Keratinocyte (primary cell): Measurements from ENCODE around the gene NKRF. TPM values are rescaled to one million over a fixed set of nuclear protein-coding genes. Genes with fewer than 3 reads are reported as not detected.

Experiments used
- DNase-seq: peaks from one replicate; pipeline ENCODE4 v3.0.0-alpha.2; 2011; ENCODE audit warnings: low read depth, missing footprints, low spot score
- FAIRE-seq: peaks from 2 replicates; lab custom pipeline; 2011; peaks lifted over from hg19 to GRCh38; lab: Jason Lieb, UNC
- H2AFZ ChIP-seq: 2 replicates; pipeline ENCODE4 v1.6.0; 2012; ENCODE audit warnings: low read length, control low read depth, inconsistent platforms; ENCODE audit not compliant: control insufficient read depth
- H3K27ac ChIP-seq: 2 replicates; pipeline ENCODE4 v1.5.1; 2011; ENCODE audit warnings: low read length; ENCODE audit not compliant: control insufficient read depth, insufficient read depth
- H3K27me3 ChIP-seq: 3 replicates; pipeline ENCODE4 v1.6.0; 2011; ENCODE audit warnings: low read length; ENCODE audit not compliant: control insufficient read depth, insufficient read depth; ENCODE audit errors: extremely low read depth
- H3K36me3 ChIP-seq, 2 experiments: 2 replicates in 1 of 2; 3 replicates in 1 of 2; pipeline ENCODE4 v1.5.1; 2011; ENCODE audit warnings: low read length in 2 of 2, mild to moderate bottlenecking in 1 of 2; ENCODE audit not compliant: control insufficient read depth in 2 of 2, insufficient read depth in 2 of 2; ENCODE audit errors: extremely low read depth in 1 of 2
- H3K4me1 ChIP-seq: 3 replicates; pipeline ENCODE4 v1.5.1; 2011; ENCODE audit warnings: low read length; ENCODE audit not compliant: control insufficient read depth, insufficient read depth; ENCODE audit errors: extremely low read depth
- H3K4me2 ChIP-seq: 3 replicates; pipeline ENCODE4 v1.6.0; 2011; ENCODE audit warnings: low read depth, low read length; ENCODE audit not compliant: control insufficient read depth, insufficient read depth; ENCODE audit errors: extremely low read depth
- H3K4me3 ChIP-seq, 3 experiments: fragments of 200-600 bp in 1 of 3; sonication (generic) in 1 of 3; 2 replicates in 2 of 3; 3 replicates in 1 of 3; pipeline ENCODE4 v1.5.1; 2011 to 2016; ENCODE audit warnings: low read length in 3 of 3, mild to moderate bottlenecking in 3 of 3, control low read depth in 2 of 3, inconsistent platforms in 1 of 3, low read depth in 1 of 3, mixed read lengths in 1 of 3, mixed run types in 1 of 3, moderate library complexity in 1 of 3; ENCODE audit not compliant: control insufficient read depth in 2 of 3, insufficient read depth in 2 of 3; ENCODE audit errors: extremely low read depth in 1 of 3
- H3K79me2 ChIP-seq: 2 replicates; pipeline ENCODE4 v1.6.0; 2012; ENCODE audit warnings: low read length; ENCODE audit not compliant: control insufficient read depth, insufficient read depth
- H3K9ac ChIP-seq: 3 replicates; pipeline ENCODE4 v1.6.0; 2011; ENCODE audit warnings: low read length; ENCODE audit not compliant: control insufficient read depth, insufficient read depth; ENCODE audit errors: extremely low read depth
- H3K9me1 ChIP-seq: 3 replicates; pipeline ENCODE4 v1.6.0; 2011; ENCODE audit warnings: low read length; ENCODE audit not compliant: control insufficient read depth, insufficient read depth; ENCODE audit errors: extremely low read depth
- H3K9me3 ChIP-seq: 2 replicates; pipeline ENCODE4 v1.5.1; 2012; ENCODE audit warnings: low read depth, low read length; ENCODE audit not compliant: control insufficient read depth
- H4K20me1 ChIP-seq: 3 replicates; pipeline ENCODE4 v1.6.0; 2011; ENCODE audit warnings: low read length; ENCODE audit not compliant: control insufficient read depth, insufficient read depth; ENCODE audit errors: extremely low read depth
- EZH2 ChIP-seq: IDR thresholded peaks from one replicate; pipeline ENCODE4 v1.6.1; 2012; ENCODE audit warnings: inconsistent platforms, mild to moderate bottlenecking, low read length, moderate library complexity
- dilution Hi-C: fragments of 300-500 bp; cut with MboI; formaldehyde crosslinking; loops from one replicate; pipeline ENCODE4 v1.7.0; 2020; ENCODE audit warnings: low sequenced_read_pairs; ENCODE audit not compliant: extremely low pct_ligation_motif_present
- polyA plus RNA-seq, 5 experiments: library from polyadenylated mRNA; depleted of rRNA in 3 of 5; stranded (reverse) in 3 of 5; stranded (forward) in 1 of 5; unstranded in 1 of 5; fragments of >200 nt; gene quantifications; 1 replicate in 1 of 5; 2 replicates in 3 of 5; 3 replicates in 1 of 5; pipeline versions ENCODE4 v1.2.1 to v1.2.3, GENCODE V29; 2011 to 2012; ENCODE audit warnings: missing spikeins in 2 of 5, low read depth in 1 of 5, low replicate concordance in 1 of 5
- TF ChIP-seq, protein P1 (sequence below), 3 experiments: IDR thresholded peaks in 1 of 3; conservative IDR thresholded peaks in 1 of 3; optimal IDR thresholded peaks in 1 of 3; 2 replicates in 2 of 3; 3 replicates in 1 of 3; pipeline versions ENCODE3 to v1.5.1; 2011; ENCODE audit warnings: low read length in 3 of 3, mild to moderate bottlenecking in 3 of 3, moderate library complexity in 2 of 3, control low read depth in 1 of 3, inconsistent platforms in 1 of 3; ENCODE audit not compliant: insufficient read depth in 2 of 3; ENCODE audit errors: extremely low read depth in 1 of 3

The NKRF gene
- polyA plus RNA-seq, 1 donor (not counting 4 experiments of a cell fraction or from before 2014, with no cell fraction given): 11.0 TPM

DNA sequence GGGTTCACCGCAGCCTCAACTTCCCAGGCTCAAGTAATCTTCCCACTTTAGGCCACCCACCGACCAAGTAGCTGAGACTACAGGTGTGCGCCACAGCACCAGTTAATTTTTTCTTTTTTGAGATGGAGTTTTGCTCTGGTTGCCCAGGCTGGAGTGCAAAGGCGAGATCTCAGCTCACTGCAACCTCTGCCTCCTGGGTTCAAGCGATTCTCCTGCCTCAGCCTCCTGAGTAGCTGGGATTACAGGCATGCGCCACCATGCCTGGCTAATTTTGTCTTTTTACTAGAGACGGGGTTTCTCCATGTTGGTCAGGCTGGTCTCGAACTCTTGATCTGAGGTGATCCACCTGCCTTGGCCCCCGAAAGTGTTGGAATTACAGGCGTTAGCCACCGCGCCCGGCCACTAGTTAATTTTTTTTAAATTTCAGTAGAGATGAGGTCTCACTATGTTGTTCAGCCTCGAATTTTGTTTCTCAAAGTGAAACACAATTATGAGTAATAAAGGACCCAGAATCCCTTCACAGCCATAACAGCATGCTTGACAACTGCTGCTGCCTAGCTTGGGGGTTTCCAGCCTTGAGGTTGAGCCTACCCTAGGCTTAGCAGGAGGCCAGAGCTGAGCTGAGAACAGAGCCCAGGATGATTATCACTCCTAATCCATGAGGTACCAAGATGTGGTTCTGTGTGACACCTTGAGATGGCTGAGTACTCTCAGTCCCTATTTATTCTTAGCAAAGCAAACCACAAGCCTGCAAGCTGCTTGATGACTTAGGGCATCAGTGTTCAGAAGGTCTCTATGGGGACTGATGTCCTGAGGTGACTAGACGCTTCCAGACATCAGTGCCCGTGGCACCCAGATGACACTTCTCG is 41.6 kb upstream of the NKRF start:
- H3K9ac ChIP-seq: no peak overlapping the region
- H2AFZ ChIP-seq: no peak overlapping the region
- no peaks in the 10 kb centered on the region for H3K36me3 ChIP-seq
- no peaks in the 10 kb centered on the region for H4K20me1 ChIP-seq
- no peaks in the 10 kb centered on the region for H3K79me2 ChIP-seq
- H3K4me3 ChIP-seq: no peak overlapping the region
- no peaks in the 10 kb centered on the region for H3K9me3 ChIP-seq
- no peak for DNase-seq
- dilution Hi-C loops: no loop called here
- TF ChIP-seq, protein P1, sequence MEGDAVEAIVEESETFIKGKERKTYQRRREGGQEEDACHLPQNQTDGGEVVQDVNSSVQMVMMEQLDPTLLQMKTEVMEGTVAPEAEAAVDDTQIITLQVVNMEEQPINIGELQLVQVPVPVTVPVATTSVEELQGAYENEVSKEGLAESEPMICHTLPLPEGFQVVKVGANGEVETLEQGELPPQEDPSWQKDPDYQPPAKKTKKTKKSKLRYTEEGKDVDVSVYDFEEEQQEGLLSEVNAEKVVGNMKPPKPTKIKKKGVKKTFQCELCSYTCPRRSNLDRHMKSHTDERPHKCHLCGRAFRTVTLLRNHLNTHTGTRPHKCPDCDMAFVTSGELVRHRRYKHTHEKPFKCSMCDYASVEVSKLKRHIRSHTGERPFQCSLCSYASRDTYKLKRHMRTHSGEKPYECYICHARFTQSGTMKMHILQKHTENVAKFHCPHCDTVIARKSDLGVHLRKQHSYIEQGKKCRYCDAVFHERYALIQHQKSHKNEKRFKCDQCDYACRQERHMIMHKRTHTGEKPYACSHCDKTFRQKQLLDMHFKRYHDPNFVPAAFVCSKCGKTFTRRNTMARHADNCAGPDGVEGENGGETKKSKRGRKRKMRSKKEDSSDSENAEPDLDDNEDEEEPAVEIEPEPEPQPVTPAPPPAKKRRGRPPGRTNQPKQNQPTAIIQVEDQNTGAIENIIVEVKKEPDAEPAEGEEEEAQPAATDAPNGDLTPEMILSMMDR (optimal IDR thresholded peaks at IDR 0.05 in 1 of 3, IDR thresholded peaks at IDR 0.05 in 1 of 3, conservative IDR thresholded peaks at IDR 0.05 in 1 of 3; ENCODE audit: extremely low read depth in 1 of 3, insufficient read depth in 2 of 3, low read length in 3 of 3): no peak
- TF ChIP-seq EZH2: no peak
- H3K9me1 ChIP-seq: no peaks in the 10 kb centered on the region
- H3K27ac ChIP-seq: no peak overlapping the region
- FAIRE-seq: no peak
- H3K27me3 ChIP-seq: no peaks in the 10 kb centered on the region
- H3K4me2 ChIP-seq: no peak overlapping the region
- no peaks in the 10 kb centered on the region for H3K4me1 ChIP-seq

DNA sequence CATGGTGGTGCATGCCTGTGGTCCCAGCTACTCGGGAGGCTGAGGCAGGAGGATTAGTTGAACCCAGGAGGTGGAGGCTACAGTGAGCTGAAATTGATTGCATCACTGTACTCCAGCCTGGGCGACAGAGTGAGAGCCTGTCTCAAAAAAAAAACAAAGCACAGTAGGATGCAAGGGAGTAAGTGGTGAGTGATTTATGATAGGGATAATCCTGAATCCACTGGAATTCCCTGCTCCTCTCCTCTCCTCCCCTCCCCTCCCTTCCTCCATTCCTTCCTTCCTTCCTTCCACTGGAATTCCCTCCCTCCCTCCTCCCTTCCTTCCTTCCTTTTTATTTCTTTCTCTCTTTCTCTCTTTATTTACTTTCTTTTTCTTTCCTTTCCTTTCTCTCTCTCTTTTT is 40.9 kb upstream of the NKRF start:
- Histone ChIP-seq H4K20me1 (no peaks in the 10 kb centered on the region), H3K4me1 (no peaks in the 10 kb centered on the region), H2AFZ (no peak overlapping the region), H3K27ac (no peak overlapping the region), H3K9me3 (no peaks in the 10 kb centered on the region), H3K36me3 (no peaks in the 10 kb centered on the region), H3K9ac (no peak overlapping the region), H3K27me3 (no peaks in the 10 kb centered on the region), H3K4me2 (no peak overlapping the region), H3K79me2 (no peaks in the 10 kb centered on the region), H3K9me1 (no peaks in the 10 kb centered on the region), H3K4me3 (no peak overlapping the region)
- no peak for FAIRE-seq
- TF ChIP-seq, protein P1 (optimal IDR thresholded peaks at IDR 0.05 in 1 of 3, IDR thresholded peaks at IDR 0.05 in 1 of 3, conservative IDR thresholded peaks at IDR 0.05 in 1 of 3; ENCODE audit: extremely low read depth in 1 of 3, insufficient read depth in 2 of 3, low read length in 3 of 3): no peak
- no peak for TF ChIP-seq EZH2
- dilution Hi-C loops: no loop called here
- no peak for DNase-seq
